Measurements from ENCODE around the gene IL2RG.

The IL2RG gene

DNA sequence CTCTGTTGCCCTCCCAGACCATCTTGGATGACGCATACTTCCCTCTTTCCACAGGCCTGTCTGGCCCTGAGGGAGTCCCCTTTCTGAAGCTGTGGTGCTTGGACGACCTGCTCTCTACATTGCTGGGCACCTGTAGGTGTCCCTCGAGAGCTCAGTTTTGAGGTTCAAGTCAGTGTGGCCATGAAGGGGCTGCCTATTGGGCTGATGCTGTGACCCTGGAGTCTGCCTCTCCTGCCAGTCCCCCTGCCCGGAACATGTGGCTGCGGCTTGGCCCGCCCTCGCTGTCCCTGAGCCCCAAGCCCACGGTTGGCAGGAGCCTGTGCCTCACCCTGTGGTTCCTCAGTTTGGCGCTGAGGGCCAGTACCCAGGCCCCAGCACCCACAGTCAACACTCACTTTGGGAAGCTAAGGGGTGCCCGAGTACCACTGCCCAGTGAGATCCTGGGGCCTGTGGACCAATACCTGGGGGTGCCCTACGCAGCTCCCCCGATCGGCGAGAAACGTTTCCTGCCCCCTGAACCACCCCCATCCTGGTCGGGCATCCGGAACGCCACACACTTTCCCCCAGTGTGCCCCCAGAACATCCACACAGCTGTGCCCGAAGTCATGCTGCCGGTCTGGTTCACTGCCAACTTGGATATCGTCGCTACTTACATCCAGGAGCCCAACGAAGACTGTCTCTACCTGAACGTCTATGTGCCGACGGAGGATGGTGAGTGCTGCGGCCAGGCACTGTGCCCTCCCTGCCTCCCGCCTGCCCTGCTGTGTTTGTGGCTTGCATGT is 36.3 kb upstream of the IL2RG start:
- TF ChIP-seq POLR2AphosphoS5 (IDR thresholded peaks at IDR 0.05; ENCODE audit: low read depth, low read length): no peak
- no peak for TF ChIP-seq TAF1 (IDR thresholded peaks at IDR 0.05; ENCODE audit: borderline replicate concordance, insufficient read depth, low read length)
- no peak for TF ChIP-seq SIN3A (IDR thresholded peaks at IDR 0.05; ENCODE audit: borderline replicate concordance, insufficient read depth, low read length)
- TF ChIP-seq, protein P1, sequence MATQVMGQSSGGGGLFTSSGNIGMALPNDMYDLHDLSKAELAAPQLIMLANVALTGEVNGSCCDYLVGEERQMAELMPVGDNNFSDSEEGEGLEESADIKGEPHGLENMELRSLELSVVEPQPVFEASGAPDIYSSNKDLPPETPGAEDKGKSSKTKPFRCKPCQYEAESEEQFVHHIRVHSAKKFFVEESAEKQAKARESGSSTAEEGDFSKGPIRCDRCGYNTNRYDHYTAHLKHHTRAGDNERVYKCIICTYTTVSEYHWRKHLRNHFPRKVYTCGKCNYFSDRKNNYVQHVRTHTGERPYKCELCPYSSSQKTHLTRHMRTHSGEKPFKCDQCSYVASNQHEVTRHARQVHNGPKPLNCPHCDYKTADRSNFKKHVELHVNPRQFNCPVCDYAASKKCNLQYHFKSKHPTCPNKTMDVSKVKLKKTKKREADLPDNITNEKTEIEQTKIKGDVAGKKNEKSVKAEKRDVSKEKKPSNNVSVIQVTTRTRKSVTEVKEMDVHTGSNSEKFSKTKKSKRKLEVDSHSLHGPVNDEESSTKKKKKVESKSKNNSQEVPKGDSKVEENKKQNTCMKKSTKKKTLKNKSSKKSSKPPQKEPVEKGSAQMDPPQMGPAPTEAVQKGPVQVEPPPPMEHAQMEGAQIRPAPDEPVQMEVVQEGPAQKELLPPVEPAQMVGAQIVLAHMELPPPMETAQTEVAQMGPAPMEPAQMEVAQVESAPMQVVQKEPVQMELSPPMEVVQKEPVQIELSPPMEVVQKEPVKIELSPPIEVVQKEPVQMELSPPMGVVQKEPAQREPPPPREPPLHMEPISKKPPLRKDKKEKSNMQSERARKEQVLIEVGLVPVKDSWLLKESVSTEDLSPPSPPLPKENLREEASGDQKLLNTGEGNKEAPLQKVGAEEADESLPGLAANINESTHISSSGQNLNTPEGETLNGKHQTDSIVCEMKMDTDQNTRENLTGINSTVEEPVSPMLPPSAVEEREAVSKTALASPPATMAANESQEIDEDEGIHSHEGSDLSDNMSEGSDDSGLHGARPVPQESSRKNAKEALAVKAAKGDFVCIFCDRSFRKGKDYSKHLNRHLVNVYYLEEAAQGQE (IDR thresholded peaks at IDR 0.05; ENCODE audit: insufficient read depth in 1 of 2, low read depth in 2 of 2, low read length in 2 of 2): no peak

DNA sequence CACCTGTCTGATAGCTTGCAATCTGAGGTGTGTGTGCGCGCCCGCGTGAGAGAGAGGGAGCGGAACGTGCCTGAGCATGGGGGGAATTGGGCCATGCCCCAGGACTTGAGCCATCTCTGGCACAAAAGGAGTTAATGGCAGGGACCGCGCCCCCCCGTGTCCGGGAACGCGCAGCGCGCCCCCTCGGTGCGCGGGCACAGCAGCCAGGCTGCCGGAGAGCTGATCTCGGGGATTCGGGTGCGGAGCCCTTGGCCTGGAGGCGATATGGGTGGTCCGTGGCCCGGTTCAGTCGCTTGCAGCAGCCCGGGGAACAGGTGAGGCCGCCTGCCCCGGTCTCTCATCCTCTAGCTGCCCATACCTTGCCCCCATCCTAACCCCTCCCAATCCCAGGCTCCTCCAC is 33.3 kb upstream of the IL2RG start, which contains the start of gene NLGN3:
Gene NLGN3 (plus strand): TSS at position 191 of the 400 bp plus-strand sequence. CDS start 2,909 bp downstream, outside the sequence.
- 0 out of 2 replicates have a peak, but pooled peaks have one; percentile 17 for TF ChIP-seq POLR2AphosphoS5 (IDR thresholded peaks at IDR 0.05; ENCODE audit: low read depth, low read length)
- TF ChIP-seq, protein P1 (IDR thresholded peaks at IDR 0.05; ENCODE audit: insufficient read depth in 1 of 2, low read depth in 2 of 2, low read length in 2 of 2): no peak

DNA sequence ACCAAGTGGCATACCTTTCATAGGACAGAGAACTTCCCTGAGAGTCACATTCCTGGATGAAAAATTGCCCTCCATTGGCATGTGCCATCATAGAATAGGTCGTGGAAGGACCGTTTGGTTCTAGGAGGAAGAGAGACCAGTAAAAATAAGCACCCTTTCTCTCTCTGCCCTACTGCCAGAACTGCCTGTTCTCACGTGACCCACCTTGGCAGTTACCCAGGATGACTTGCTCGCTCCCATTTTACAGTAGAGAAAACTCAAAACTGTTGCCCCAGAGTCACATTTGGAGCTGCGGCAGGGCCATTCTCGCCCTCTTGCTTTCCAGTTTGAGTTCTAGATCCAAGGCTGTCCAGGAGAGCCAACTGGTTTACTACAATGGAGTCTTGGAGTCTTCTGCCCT is 32.1 kb upstream of the IL2RG start:
- no peak for TF ChIP-seq POLR2AphosphoS5 (IDR thresholded peaks at IDR 0.05; ENCODE audit: low read depth, low read length)
- TF ChIP-seq, protein P1 (IDR thresholded peaks at IDR 0.05; ENCODE audit: insufficient read depth in 1 of 2, low read depth in 2 of 2, low read length in 2 of 2): no peak
- no peak for TF ChIP-seq SIN3A (IDR thresholded peaks at IDR 0.05; ENCODE audit: borderline replicate concordance, insufficient read depth, low read length)
- no peak for TF ChIP-seq FOXP2 (optimal IDR thresholded peaks at IDR 0.05; ENCODE audit: borderline replicate concordance, extremely low read depth, extremely low read length, insufficient read depth)
- TF ChIP-seq TAF1 (IDR thresholded peaks at IDR 0.05; ENCODE audit: borderline replicate concordance, insufficient read depth, low read length): no peak

DNA sequence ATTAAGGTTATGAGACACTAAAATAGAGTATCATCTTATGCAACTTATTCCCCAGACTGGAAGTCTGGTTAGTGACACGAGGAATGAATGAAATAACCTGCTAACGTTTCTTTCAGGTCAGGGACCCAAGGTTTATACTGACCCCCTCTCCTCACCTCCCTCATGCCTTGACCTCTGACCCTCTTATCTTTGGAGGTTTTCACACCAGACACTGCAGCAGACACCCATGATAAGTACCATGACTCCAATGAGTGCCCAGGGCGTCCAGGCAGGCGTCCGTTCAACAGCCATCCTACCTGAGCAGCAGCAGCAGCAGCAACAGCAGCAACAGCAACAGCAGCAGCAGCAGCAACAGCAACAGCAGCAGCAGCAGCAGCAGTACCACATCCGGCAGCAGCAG is 29.1 kb upstream of the IL2RG start:
- TF ChIP-seq, protein P1 (IDR thresholded peaks at IDR 0.05; ENCODE audit: insufficient read depth in 1 of 2, low read depth in 2 of 2, low read length in 2 of 2): no peak
- TF ChIP-seq SIN3A (IDR thresholded peaks at IDR 0.05; ENCODE audit: borderline replicate concordance, insufficient read depth, low read length) (no peak), TAF1 (IDR thresholded peaks at IDR 0.05; ENCODE audit: borderline replicate concordance, insufficient read depth, low read length) (no peak), POLR2AphosphoS5 (IDR thresholded peaks at IDR 0.05; ENCODE audit: low read depth, low read length) (no peak)

DNA sequence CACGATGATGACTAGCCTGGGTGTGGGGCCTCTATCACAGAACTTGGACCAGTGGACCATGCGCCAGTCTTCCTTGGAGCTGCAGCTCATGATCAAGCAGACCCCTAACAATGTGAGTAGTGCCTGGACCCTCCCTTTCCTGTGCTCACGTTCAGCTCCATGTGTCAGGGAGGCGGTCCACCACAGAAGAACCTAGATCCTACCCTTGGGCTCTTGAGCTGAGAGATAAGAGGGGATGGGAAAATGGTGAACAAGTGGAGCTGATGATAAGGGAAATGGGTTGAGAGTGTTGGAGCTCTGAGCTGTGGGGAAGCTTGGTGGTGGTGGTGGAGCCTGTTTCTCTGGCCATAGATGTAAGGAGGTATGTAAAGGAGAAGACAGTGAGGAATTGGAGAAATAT is 20.1 kb upstream of the IL2RG start:
- TF ChIP-seq SIN3A (IDR thresholded peaks at IDR 0.05; ENCODE audit: borderline replicate concordance, insufficient read depth, low read length): no peak
- TF ChIP-seq, protein P1 (IDR thresholded peaks at IDR 0.05; ENCODE audit: insufficient read depth in 1 of 2, low read depth in 2 of 2, low read length in 2 of 2): no peak
- TF ChIP-seq POLR2AphosphoS5 (IDR thresholded peaks at IDR 0.05; ENCODE audit: low read depth, low read length): no peak
- TF ChIP-seq FOXP2 (optimal IDR thresholded peaks at IDR 0.05; ENCODE audit: borderline replicate concordance, extremely low read depth, extremely low read length, insufficient read depth): no peak
- no peak for TF ChIP-seq TAF1 (IDR thresholded peaks at IDR 0.05; ENCODE audit: borderline replicate concordance, insufficient read depth, low read length)
